ENCODE data around the gene SLC13A4. TPM values are rescaled to one million over a fixed set of nuclear protein-coding genes. Genes with fewer than 3 reads are reported as not detected.

Gene SLC13A4
- total RNA-seq, 1 experiment from 2014 or later: not detected

GRCh38 chr7:135665042-135665441 is 62.9 kb downstream of the SLC13A4 start:
- Mint-ChIP-seq H3K9me3 (ENCODE audit: low read depth, unreplicated experiment) (no peaks in the 10 kb centered on the region), H3K36me3 (ENCODE audit: insufficient read depth, unreplicated experiment) (peaks cover 23% of the 10 kb centered on the region), H3K27ac (ENCODE audit: unreplicated experiment) (no peak overlapping the region), H3K4me1 (ENCODE audit: low read depth, unreplicated experiment) (peaks cover 13% of the 10 kb centered on the region), H3K27me3 (ENCODE audit: unreplicated experiment) (no peaks in the 10 kb centered on the region), H3K4me3 (ENCODE audit: low read depth, unreplicated experiment) (no peak overlapping the region)
- DNase-seq: no peak
- intact Hi-C loops (cut with micrococcal nuclease; ENCODE audit: unreplicated experiment): no loop called here
- no peak for TF ChIP-seq CTCF (IDR thresholded peaks at IDR 0.05; ENCODE audit: unreplicated experiment)
- CTCF ChIA-PET: interaction anchor here (1.4 kb wide), 1 partner anchor 8 kb away, joined by 4 read pairs; no protein-coding TSS in a partner anchor
- no TSS peak for BruUV-seq (replicated peaks)

GRCh38 chr7:135664046-135664589 is 63.9 kb downstream of the SLC13A4 start:
- CTCF ChIA-PET: interaction anchor here (0.7 to 1.4 kb wide), 2 partner anchors 9 to 868 kb away, joined by 4 to 6 read pairs; no protein-coding TSS in a partner anchor
- Mint-ChIP-seq H3K36me3 (ENCODE audit: insufficient read depth, unreplicated experiment) (peaks cover 23% of the 10 kb centered on the region), H3K27me3 (ENCODE audit: unreplicated experiment) (no peaks in the 10 kb centered on the region), H3K4me3 (ENCODE audit: low read depth, unreplicated experiment) (peak overlapping the region; percentile 98), H3K9me3 (ENCODE audit: low read depth, unreplicated experiment) (no peaks in the 10 kb centered on the region), H3K27ac (ENCODE audit: unreplicated experiment) (no peak overlapping the region), H3K4me1 (ENCODE audit: low read depth, unreplicated experiment) (peaks cover 13% of the 10 kb centered on the region)
- DNase-seq: no peak
- no peak for TF ChIP-seq CTCF (IDR thresholded peaks at IDR 0.05; ENCODE audit: unreplicated experiment)
- no TSS peak for BruUV-seq (replicated peaks)
- intact Hi-C loops (cut with micrococcal nuclease; ENCODE audit: unreplicated experiment): no loop called here

- TF ChIP-seq CTCF (IDR thresholded peaks at IDR 0.05; ENCODE audit: unreplicated experiment): peak; percentile 61
- H3K27ac Mint-ChIP-seq (ENCODE audit: unreplicated experiment): peak within 1 kb of the TSS; percentile 93
- intact Hi-C loops (cut with micrococcal nuclease; ENCODE audit: unreplicated experiment): no loop called here
These were observed 65.4 kb downstream of the SLC13A4 start, which contains the start of gene STMP1 for GRCh38 chr7:135662373-135663114. Gene STMP1, plus strand, starts transcription at chr7:135662514.

GRCh38 chr7:135662123-135662372 is 65.9 kb downstream of the SLC13A4 start:
- CTCF ChIA-PET: no interaction called here
- Mint-ChIP-seq H3K36me3 (ENCODE audit: insufficient read depth, unreplicated experiment) (peaks cover 23% of the 10 kb centered on the region), H3K4me1 (ENCODE audit: low read depth, unreplicated experiment) (peaks cover 13% of the 10 kb centered on the region), H3K27ac (ENCODE audit: unreplicated experiment) (peak overlapping the region; percentile 93), H3K4me3 (ENCODE audit: low read depth, unreplicated experiment) (peak overlapping the region; percentile 98), H3K27me3 (ENCODE audit: unreplicated experiment) (no peaks in the 10 kb centered on the region), H3K9me3 (ENCODE audit: low read depth, unreplicated experiment) (no peaks in the 10 kb centered on the region)
- TF ChIP-seq CTCF (IDR thresholded peaks at IDR 0.05; ENCODE audit: unreplicated experiment): no peak
- no TSS peak for BruUV-seq (replicated peaks)
- intact Hi-C loops (cut with micrococcal nuclease; ENCODE audit: unreplicated experiment): no loop called here
- no peak for DNase-seq

More at GRCh38 chr7:135662373-135663114, 65.4 kb downstream of the SLC13A4 start, which contains the start of gene STMP1:
- H3K36me3 Mint-ChIP-seq (ENCODE audit: insufficient read depth, unreplicated experiment): peaks cover 23% of the 10 kb centered on the region
- no peaks in the 10 kb centered on the region for H3K9me3 Mint-ChIP-seq (ENCODE audit: low read depth, unreplicated experiment)
- no TSS peak for BruUV-seq (replicated peaks)
- H3K4me3 Mint-ChIP-seq (ENCODE audit: low read depth, unreplicated experiment): peak within 1 kb of the TSS; percentile 98
- CTCF ChIA-PET: no interaction called here
- DNase-seq: peak; percentile 98
- peaks cover 13% of the 10 kb centered on the region for H3K4me1 Mint-ChIP-seq (ENCODE audit: low read depth, unreplicated experiment)
- H3K27me3 Mint-ChIP-seq (ENCODE audit: unreplicated experiment): no peaks in the 10 kb centered on the region

All from Calu3 (cell line).